Body of pancreas (tissue), 4 donors: Measurements from ENCODE around the gene BEST2.

Experiments
- CTCF ChIP-seq, 7 experiments: fragments of 450-650 bp in 4 of 7; fragments of 200-600 bp in 3 of 7; sonication (generic) in 3 of 7; IDR thresholded peaks; one replicate each; pipeline ENCODE4 v1.5.1; 2016 to 2019; ENCODE audit warnings: antibody characterized with exemption in 7 of 7
- POLR2A ChIP-seq, 3 donors: fragments of 450-650 bp; IDR thresholded peaks; one replicate each; pipeline ENCODE4 v1.6.1; 2016; ENCODE audit warnings: antibody characterized with exemption in 3 of 3, mild to moderate bottlenecking in 2 of 3

- peak in 1 of 7 experiments; percentile 27 for TF ChIP-seq CTCF (IDR thresholded peaks at IDR 0.05)
- peak; percentile 63 to 82 (median 78) for TF ChIP-seq POLR2A (IDR thresholded peaks at IDR 0.05)
Observed at GRCh38 chr19:12774588-12775555, 23.3 kb downstream of the BEST2 start, which contains the start of gene HOOK2.
